Hepatocyte (in vitro differentiated cells): Measurements from ENCODE around the gene SNTB2.

Experiments used
- EZH2 ChIP-seq: fragments of 200-600 bp; sonication (generic); IDR thresholded peaks from 2 replicates; pipeline ENCODE4 v1.6.1; 2016; ENCODE audit warnings: antibody characterized with exemption, mild to moderate bottlenecking, borderline replicate concordance
- TF ChIP-seq, protein P1 (sequence below): fragments of 200-600 bp; sonication (generic); IDR thresholded peaks from 2 replicates; pipeline ENCODE4 v1.5.1; 2016; ENCODE audit warnings: antibody characterized with exemption, mild to moderate bottlenecking; ENCODE audit not compliant: poor library complexity

DNA sequence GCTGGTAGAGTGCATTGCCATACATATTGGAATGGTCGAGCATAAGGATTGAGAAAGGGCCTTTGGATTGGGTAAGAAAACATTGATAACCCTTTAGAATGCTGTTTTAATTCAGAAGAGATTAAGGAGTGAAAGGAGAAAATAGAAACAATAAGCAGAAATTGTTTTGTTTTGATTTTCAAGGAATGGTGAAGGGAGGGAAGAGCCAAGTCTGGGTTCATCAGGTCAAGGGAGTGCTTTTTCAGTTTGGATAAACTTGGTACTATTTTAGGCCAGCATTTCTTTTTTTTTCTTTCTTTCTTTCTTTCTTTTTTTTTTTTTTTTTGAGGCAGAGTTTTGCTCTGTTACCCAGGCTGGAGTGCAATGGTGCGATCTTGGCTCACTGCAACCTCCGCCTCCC is 50.3 kb downstream of the SNTB2 start:
- TF ChIP-seq, protein P1, sequence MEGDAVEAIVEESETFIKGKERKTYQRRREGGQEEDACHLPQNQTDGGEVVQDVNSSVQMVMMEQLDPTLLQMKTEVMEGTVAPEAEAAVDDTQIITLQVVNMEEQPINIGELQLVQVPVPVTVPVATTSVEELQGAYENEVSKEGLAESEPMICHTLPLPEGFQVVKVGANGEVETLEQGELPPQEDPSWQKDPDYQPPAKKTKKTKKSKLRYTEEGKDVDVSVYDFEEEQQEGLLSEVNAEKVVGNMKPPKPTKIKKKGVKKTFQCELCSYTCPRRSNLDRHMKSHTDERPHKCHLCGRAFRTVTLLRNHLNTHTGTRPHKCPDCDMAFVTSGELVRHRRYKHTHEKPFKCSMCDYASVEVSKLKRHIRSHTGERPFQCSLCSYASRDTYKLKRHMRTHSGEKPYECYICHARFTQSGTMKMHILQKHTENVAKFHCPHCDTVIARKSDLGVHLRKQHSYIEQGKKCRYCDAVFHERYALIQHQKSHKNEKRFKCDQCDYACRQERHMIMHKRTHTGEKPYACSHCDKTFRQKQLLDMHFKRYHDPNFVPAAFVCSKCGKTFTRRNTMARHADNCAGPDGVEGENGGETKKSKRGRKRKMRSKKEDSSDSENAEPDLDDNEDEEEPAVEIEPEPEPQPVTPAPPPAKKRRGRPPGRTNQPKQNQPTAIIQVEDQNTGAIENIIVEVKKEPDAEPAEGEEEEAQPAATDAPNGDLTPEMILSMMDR: no peak
- TF ChIP-seq EZH2: no peak
